Activated CD4-positive, alpha-beta T cell treated with anti-CD3 and anti-CD28 coated beads, Interleukin-2, amount 50 U/mL, for 1 hour (primary cell): ENCODE results near the gene ZBTB7A.
A peak's percentile ranks its signal among the peaks of the same experiment; 100 is the strongest.

Experiments used
- DNase-seq: peaks from one replicate; pipeline ENCODE4 v3.0.0-alpha.2; 2020

Gene ZBTB7A

DNA sequence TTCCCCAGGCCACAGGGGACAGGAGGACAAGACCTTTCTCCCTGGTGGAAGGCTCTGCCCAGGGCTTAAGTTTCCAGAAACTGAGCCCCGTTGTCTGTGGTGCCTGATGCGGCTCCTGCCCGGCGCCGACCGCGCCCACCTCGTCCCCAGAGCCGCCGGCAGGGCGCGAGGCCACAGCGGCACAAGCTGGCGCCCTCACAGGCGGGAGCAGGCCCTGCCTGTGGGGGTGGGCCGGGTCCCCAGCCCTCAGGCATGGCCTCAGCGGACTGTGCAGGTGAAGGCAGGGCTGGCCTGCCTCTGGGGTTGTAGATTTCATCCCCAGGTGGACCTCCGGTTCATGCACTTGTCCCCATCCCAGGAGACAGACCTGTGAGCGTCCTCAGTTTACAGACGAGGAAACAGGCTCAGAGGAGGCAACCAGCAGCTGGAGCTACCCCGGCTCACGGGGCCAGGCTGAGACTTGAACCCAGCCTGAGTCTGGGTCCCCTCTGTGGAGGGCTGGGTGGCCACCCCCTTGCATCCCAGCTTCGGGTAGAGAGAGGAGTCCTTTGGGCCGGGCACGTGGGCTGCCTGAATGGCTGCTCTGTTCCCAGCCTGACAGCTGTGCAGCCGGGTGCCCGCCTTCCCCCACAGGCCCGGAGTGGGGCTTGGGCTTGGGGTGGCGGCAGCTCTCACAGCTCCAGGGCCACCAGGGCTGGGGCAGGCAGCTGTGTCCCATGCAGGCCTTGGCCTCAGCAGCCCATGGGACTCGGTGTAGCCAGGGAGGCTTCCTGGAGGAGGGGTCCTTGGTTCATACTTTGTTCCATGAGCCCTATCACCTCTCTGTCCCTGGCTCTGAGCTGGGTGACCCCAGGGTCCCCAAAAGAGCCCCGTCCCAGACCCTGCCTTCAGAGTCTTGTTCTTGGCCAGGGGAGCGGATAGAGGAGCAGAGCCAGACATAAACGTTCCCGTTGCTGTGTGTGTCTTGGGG is 32.4 kb downstream of the ZBTB7A start:
- DNase-seq, result no peak

DNA sequence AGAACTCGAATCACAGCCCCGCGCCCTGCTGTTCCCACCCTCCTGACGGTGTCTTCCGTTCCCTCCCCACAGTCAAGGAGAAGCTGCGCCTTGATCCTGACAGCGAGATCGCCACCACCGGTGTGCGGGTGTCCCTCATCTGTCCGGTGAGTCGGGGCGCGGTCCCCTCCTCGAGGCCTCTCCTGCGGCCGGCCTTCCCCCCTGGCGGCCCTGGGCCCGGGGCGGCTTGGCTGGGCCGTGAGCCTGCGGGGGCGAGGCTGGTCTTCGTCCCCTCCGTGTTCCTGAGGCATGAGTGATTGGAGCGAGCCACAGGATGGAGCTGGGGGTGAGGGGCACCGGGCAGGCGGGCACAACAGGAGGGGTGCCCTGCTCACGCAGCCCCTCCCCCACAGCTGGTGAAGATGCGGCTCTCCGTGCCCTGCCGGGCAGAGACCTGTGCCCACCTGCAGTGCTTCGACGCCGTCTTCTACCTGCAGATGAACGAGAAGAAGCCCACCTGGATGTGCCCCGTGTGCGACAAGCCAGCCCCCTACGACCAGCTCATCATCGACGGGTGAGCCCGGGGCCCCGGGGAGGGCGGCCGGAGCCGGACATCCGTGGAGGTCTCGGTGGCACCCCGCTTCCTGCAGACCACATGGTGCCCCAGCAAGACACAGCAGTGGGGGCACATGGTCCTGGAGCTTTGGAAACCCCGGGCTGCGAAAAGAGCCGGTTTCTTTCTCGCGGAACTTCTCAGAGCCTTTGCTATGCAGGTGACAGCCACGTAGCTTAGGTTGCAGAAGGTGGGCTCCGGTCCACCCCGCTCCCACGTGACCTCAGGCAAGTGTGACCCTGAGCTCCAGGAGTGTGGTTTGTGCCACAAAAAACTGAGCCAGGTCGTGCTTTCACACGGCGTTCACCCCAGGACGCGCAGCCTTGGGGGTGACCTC is 33.4 kb downstream of the ZBTB7A start:
- DNase-seq, result no peak

DNA sequence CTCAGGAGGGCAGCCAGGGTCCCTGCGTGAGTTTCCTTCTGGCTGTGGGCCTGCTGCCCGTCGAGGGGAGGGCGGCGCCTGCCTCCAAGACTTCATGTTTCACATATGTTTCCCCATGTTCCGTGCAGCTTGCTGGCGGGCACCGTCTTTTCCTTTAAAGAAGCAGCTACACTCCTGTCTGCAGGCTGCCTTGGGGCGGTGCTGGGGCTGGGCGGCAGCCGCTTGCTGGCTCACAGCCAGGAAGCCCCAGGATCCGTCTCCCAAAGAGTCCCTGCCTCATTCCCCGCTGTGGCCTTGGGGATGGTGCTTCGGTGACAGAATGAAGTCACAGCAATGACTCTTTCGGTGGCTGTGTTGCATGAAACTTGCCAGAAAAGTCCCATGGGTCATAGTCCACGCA is 34.3 kb downstream of the ZBTB7A start:
- no peak for DNase-seq

- no peak for DNase-seq
Observed at GRCh38 chr19:4031420-4031819, 35.3 kb downstream of the ZBTB7A start.

DNA sequence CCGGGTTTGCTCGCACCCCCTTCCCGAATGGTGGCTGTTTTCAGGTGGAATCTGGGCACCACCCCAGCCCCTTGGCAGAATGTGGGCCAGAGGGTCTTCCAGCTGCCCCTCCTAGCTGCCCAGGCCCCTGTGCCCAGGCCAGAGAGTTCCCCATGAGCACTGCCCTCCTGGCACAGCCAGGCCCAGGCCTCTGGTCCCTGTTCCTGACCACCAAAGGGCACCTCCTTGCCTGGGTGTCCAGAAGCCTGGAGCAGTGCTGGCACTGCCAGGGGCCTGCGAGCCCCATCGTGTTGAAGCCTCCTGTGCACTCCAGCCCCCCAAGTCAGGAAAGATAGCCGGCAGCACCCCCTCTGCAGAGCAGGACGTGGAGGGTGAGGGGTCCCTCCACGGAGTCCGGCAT is 35.7 kb downstream of the ZBTB7A start:
- DNase-seq, result no peak

DNA sequence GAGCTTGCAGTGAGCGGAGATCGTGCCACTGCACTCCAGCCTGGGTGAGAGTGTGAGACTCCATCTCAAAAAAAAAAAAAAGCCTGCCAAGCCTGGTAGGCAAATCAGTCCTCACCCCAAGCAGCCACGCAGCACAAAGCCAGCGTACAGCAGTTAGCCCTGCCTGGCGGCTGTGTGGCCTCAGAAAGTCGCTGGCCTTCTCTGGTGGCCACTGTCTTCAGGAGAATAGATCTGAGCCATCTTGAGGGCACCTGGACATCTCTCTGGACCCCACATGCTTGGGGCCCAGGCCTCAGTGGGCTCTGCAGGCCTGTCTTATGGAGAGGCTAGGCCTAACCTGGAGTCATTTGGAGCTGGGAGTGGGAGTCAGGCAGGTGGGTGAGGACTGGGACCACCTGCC is 36.1 kb downstream of the ZBTB7A start:
- DNase-seq, result no peak

- DNase-seq, result no peak
Observed at GRCh38 chr19:4029247-4029614, 37.5 kb downstream of the ZBTB7A start.

DNA sequence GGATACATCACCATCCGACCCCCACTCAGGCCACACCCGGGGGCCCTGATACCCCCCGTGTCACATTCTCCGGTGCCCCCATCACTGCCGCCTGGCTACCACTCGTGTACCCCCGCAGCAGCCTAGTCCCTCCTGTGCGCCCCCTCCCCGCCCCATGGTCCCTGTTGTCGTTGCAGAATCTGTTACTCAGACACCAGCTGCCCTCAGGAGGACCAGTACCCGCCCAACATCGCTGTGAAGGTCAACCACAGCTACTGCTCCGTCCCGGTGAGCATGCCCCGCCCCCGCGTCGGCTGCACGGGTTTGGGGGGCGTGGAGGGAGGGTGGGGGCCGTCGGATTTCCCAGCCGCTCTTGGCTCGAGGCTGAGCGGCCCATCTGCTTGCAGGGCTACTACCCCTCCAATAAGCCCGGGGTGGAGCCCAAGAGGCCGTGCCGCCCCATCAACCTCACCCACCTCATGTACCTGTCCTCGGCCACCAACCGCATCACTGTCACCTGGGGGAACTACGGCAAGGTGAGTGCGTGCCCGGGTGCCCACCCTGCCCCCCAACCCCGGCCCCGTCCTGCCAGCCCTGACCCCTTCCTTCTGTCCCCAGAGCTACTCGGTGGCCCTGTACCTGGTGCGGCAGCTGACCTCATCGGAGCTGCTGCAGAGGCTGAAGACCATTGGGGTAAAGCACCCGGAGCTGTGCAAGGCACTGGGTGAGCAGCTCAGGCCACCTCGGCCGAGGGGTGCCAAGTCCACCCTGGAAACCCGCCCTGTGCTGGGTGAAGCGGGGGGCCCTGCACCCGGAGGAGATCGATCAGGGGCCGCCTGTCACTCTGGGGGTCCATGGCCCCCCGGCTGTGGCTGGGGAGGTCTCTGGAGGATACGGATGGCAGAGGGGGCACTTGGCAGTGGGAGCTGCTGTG is 38.1 kb downstream of the ZBTB7A start:
- DNase-seq, result no peak

DNA sequence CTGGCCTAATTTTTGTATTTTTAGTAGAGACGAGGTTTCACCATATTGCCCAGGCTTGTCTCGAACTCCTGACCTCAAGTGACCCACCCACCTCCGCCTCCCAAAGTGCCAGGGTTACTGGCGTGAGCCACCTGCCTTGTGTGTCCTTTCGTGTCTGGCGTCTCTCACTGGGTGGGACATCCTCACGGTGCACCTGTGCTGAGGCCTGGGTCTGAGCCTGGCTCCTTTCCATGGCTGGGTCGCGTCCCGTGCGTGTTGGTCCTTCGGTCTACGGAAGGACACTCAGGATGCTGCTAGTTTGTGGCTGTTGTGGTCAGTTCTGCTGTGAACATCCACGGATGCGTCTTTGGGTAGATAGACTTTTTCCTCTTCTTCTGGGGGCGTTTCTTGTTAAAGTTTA is 39.6 kb downstream of the ZBTB7A start:
- no peak for DNase-seq

DNA sequence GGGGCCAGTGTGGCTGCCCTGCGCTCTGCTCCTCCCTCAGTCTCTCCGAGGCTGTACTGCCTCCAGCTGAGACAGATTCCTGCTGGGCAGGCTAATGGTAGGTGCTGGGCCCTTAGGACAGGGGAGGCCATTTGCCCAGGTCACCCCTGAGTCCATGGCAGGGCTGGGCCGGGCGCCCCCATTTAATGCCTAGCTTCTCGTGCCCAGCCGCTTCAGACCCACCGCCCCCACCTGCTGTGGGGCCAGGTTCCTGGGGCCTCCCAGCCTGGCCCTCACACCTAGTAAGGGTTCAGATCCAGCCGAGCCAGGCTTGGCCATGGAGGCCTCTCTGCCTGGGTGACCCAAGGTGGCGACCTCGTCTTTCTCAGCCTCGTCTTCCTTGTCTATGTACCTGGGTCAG is 41.4 kb downstream of the ZBTB7A start:
- DNase-seq, result no peak

- no peak for DNase-seq
Observed at GRCh38 chr19:4023600-4024398, 42.9 kb downstream of the ZBTB7A start.

GRCh38 chr19:4019578-4019977 is 47.1 kb downstream of the ZBTB7A start:
- DNase-seq, result no peak

GRCh38 chr19:4018775-4019504 is 47.8 kb downstream of the ZBTB7A start:
- no peak for DNase-seq

DNA sequence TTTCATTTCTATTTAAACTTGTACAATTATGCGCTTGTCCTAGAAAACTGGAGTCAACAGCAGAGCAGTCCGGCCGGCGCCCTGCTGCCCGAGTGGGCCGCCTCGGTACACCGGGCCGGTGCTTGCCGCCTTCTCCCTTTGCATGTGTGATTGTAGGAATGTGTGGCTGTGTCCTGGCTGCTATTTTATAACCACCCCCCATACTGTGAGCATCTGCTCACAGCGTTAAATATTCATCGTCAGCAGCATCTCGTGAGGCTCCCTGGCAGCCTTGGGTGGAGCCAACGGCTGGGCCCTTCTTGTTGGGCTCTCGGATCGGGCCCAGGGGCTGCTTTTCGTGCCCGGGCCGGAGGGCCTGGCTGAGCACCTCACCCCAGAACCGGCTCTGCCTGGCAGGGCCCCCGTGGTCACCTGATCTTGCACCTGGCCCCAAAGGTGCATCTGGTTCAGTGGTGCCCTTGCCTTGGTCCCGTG is 48.5 kb downstream of the ZBTB7A start:
- no peak for DNase-seq

GRCh38 chr19:4016903-4017638 is 49.6 kb downstream of the ZBTB7A start:
- no peak for DNase-seq

DNA sequence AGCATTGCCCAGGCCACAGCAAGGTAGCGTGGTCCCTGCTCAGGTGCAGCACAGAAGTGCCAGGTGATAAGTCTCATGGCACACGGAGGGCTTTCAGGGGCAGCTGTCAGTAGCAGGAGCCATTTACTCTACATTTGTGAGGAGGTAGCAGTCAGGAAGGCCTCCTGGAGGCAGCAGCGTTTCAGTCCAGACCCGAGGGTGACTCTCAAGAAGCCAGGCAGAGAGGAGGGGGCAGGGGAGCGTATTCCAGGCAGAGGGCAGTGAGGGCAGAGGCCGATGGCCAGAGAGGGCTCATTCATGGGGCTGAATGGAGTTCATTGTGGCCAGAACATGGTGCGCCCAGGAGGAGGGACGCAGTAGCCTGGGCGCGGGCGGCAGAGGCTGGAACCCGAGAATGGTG is 50.2 kb downstream of the ZBTB7A start:
- no peak for DNase-seq

GRCh38 chr19:4015705-4016402 is 50.8 kb downstream of the ZBTB7A start:
- no peak for DNase-seq

GRCh38 chr19:4014541-4015491 is 51.9 kb downstream of the ZBTB7A start:
- DNase-seq, result peak; percentile 32
